Measurements from ENCODE around the gene FBXL19.
"Not testable (repeated sequence)": the region's sequence is repeated elsewhere in the genome, so short reads cannot be mapped to it uniquely, and the experiment has no call there.

The FBXL19 gene
- total RNA-seq = 24.2 reads per million, percentile 51 among the genes with 10 or more reads in this experiment

- no peak for DNase-seq
These were observed at the start of gene FBXL19 for GRCh38 chr16:30923554-30924075. TSS of gene FBXL19 (plus strand) at chr16:30923572. CDS start at chr16:30925755, 2,183 bp downstream.

- no peak for DNase-seq
These were observed 49.0 kb upstream of the FBXL19 start for GRCh38 chr16:30874244-30874820.

GRCh38 chr16:30874821-30875717 lies 48.3 kb upstream of the FBXL19 start:
- DNase-seq = peak; percentile 80

- no peak for DNase-seq
These were observed 47.2 kb upstream of the FBXL19 start for GRCh38 chr16:30875871-30876801.

GRCh38 chr16:30876867-30877266 lies 46.5 kb upstream of the FBXL19 start:
- no peak for DNase-seq

GRCh38 chr16:30882429-30883310 lies 40.7 kb upstream of the FBXL19 start:
- DNase-seq = no peak

- DNase-seq = no peak
These were observed 38.6 kb upstream of the FBXL19 start for GRCh38 chr16:30884760-30885159.

GRCh38 chr16:30885196-30885595 lies 38.2 kb upstream of the FBXL19 start:
- DNase-seq = no peak

GRCh38 chr16:30886145-30886544 lies 37.2 kb upstream of the FBXL19 start:
- DNase-seq = no peak

GRCh38 chr16:30887927-30888326 lies 35.4 kb upstream of the FBXL19 start:
- no peak for DNase-seq

- DNase-seq = no peak
These were observed 34.4 kb upstream of the FBXL19 start for GRCh38 chr16:30888856-30889499.

- no peak for DNase-seq
These were observed 33.7 kb upstream of the FBXL19 start for GRCh38 chr16:30889721-30890120.

GRCh38 chr16:30891043-30891823 lies 32.1 kb upstream of the FBXL19 start:
- DNase-seq = not testable (repeated sequence)

GRCh38 chr16:30892670-30893416 lies 30.5 kb upstream of the FBXL19 start:
- DNase-seq = no peak

- no peak for DNase-seq
These were observed 30.0 kb upstream of the FBXL19 start for GRCh38 chr16:30893417-30893743.

GRCh38 chr16:30893744-30894539 lies 29.4 kb upstream of the FBXL19 start, which contains the start of gene BCL7C:
TSS of gene BCL7C (minus strand) at chr16:30894077. CDS start at chr16:30893944, 133 bp downstream.
- peak; percentile 69 for DNase-seq

GRCh38 chr16:30894540-30895368 lies 28.6 kb upstream of the FBXL19 start:
- no peak for DNase-seq

Data from effector CD4-positive, alpha-beta T cell (primary cell).